H1 (cell line): ENCODE results near the gene MAD2L2. TPM values are rescaled to one million over a fixed set of nuclear protein-coding genes. Genes with fewer than 3 reads are reported as not detected.

Experiments
- CTCF ChIA-PET: fragments of 300-600 bp; sonication (Branson Sonifier 250); formaldehyde crosslinking; loops from one replicate; lab custom pipeline; 2021; ENCODE audit not compliant: partially characterized antibody; lab: Charles Lee
- POLR2A ChIA-PET: fragments of 300-600 bp; sonication (Branson Sonifier 250); formaldehyde crosslinking; loops from one replicate; lab custom pipeline; 2021; ENCODE audit warnings: inconsistent platforms; ENCODE audit not compliant: partially characterized antibody; lab: Charles Lee
- DNase-seq, 2 experiments: peaks; one replicate each; pipeline versions ENCODE4 v3.0.0 to v3.0.0-alpha.2; 2010 to 2022; ENCODE audit warnings: low spot score in 2 of 2, low read depth in 1 of 2, mixed read lengths in 1 of 2
- FAIRE-seq: peaks from 2 replicates; lab custom pipeline; 2011; peaks lifted over from hg19 to GRCh38; lab: Jason Lieb, UNC
- H2AFZ ChIP-seq: 2 replicates; pipeline ENCODE4 v1.8.1; 2012; ENCODE audit warnings: low read length, inconsistent platforms
- H2AK5ac ChIP-seq: 2 replicates; pipeline ENCODE4 v1.6.1; 2013; ENCODE audit warnings: low read depth, low read length
- H2BK120ac ChIP-seq: replicated peaks from 2 replicates; pipeline ENCODE3; 2013; ENCODE audit warnings: low read depth, low read length, inconsistent platforms
- H2BK12ac ChIP-seq: 2 replicates; pipeline ENCODE4 v1.6.1; 2013; ENCODE audit warnings: low read depth, low read length
- H2BK15ac ChIP-seq: 2 replicates; pipeline ENCODE4 v1.6.1; 2013; ENCODE audit warnings: low read length
- H2BK20ac ChIP-seq: 2 replicates; pipeline ENCODE4 v1.6.1; 2013; ENCODE audit warnings: low read length
- H2BK5ac ChIP-seq: 2 replicates; pipeline ENCODE4 v1.6.1; 2013; ENCODE audit warnings: low read depth, low read length
- H3K14ac ChIP-seq: 2 replicates; pipeline ENCODE4 v1.6.1; 2013; ENCODE audit warnings: inconsistent platforms; ENCODE audit not compliant: insufficient read length
- H3K18ac ChIP-seq: 2 replicates; pipeline ENCODE4 v1.6.1; 2013; ENCODE audit warnings: low read length; ENCODE audit errors: extremely low read depth
- H3K23ac ChIP-seq: 2 replicates; pipeline ENCODE4 v1.6.1; 2013; ENCODE audit warnings: inconsistent platforms; ENCODE audit not compliant: insufficient read length
- H3K23me2 ChIP-seq: 2 replicates; pipeline ENCODE4 v1.6.1; 2013; ENCODE audit warnings: low read depth, low read length
- H3K27ac ChIP-seq: 2 replicates; pipeline ENCODE4 v1.6.1; 2011; ENCODE audit warnings: low read depth, low read length, inconsistent platforms
- H3K27me3 ChIP-seq, 4 experiments: replicated peaks in 1 of 4; 1 replicate in 1 of 4; 2 replicates in 3 of 4; pipeline versions ENCODE4 v1.6.1 to v1.8.1; 2011 to 2013; ENCODE audit warnings: low read length in 3 of 4, mild to moderate bottlenecking in 3 of 4, inconsistent platforms in 2 of 4, mixed read lengths in 2 of 4, moderate library complexity in 1 of 4; ENCODE audit not compliant: control insufficient read depth in 3 of 4, insufficient read depth in 3 of 4; ENCODE audit errors: extremely low read depth in 1 of 4
- H3K36me3 ChIP-seq, 4 experiments: 2 replicates each; pipeline versions ENCODE4 v1.6.1 to v1.8.1; 2011 to 2013; ENCODE audit warnings: mild to moderate bottlenecking in 4 of 4, low read length in 3 of 4, moderate library complexity in 2 of 4, control low read depth in 1 of 4, inconsistent platforms in 1 of 4; ENCODE audit not compliant: insufficient read depth in 4 of 4, control insufficient read depth in 2 of 4
- H3K4ac ChIP-seq: replicated peaks from 2 replicates; pipeline ENCODE3; 2013; ENCODE audit warnings: low read length, low read depth, mixed read lengths, inconsistent platforms; ENCODE audit not compliant: insufficient read length
- H3K4me1 ChIP-seq, 4 experiments: replicated peaks in 1 of 4; 1 replicate in 1 of 4; 2 replicates in 3 of 4; pipeline versions ENCODE4 v1.6.1 to v1.8.1; 2011 to 2013; ENCODE audit warnings: low read length in 3 of 4, inconsistent platforms in 2 of 4, mixed read lengths in 1 of 4; ENCODE audit not compliant: insufficient read depth in 4 of 4, control insufficient read depth in 3 of 4
- H3K4me2 ChIP-seq, 2 experiments: 2 replicates each; pipeline versions ENCODE4 v1.6.1 to v1.8.1; 2011 to 2013; ENCODE audit warnings: low read depth in 2 of 2, low read length in 2 of 2, control low read depth in 1 of 2, inconsistent platforms in 1 of 2, mild to moderate bottlenecking in 1 of 2; ENCODE audit not compliant: insufficient read depth in 1 of 2
- H3K4me3 ChIP-seq, 4 experiments: fragments of 200-600, 300-600 bp in 1 of 4; sonication (generic), shearing (Covaris generic), sonication (Bioruptor Twin) in 1 of 4; 2 replicates each; pipeline versions ENCODE4 v1.5.1 to v1.8.1; 2011 to 2016; ENCODE audit warnings: low read length in 4 of 4, low read depth in 3 of 4, control low read depth in 2 of 4, inconsistent platforms in 2 of 4, mild to moderate bottlenecking in 2 of 4, mixed read lengths in 1 of 4, moderate library complexity in 1 of 4; ENCODE audit not compliant: insufficient read depth in 2 of 4; ENCODE audit errors: extremely low read depth in 1 of 4
- H3K56ac ChIP-seq: replicated peaks from 2 replicates; pipeline ENCODE3; 2013; ENCODE audit warnings: low read depth, mild to moderate bottlenecking, mixed read lengths, low read length, inconsistent platforms; ENCODE audit not compliant: insufficient read length
- H3K79me1 ChIP-seq: 2 replicates; pipeline ENCODE4 v1.6.1; 2013; ENCODE audit warnings: low read depth, low read length, control low read depth
- H3K79me2 ChIP-seq, 2 experiments: 2 replicates each; pipeline versions ENCODE4 v1.6.1 to v1.8.1; 2012 to 2013; ENCODE audit warnings: low read length in 2 of 2, mild to moderate bottlenecking in 2 of 2, inconsistent platforms in 1 of 2; ENCODE audit not compliant: insufficient read depth in 2 of 2, control insufficient read depth in 1 of 2
- H3K9ac ChIP-seq, 4 experiments: replicated peaks in 1 of 4; 1 replicate in 1 of 4; 2 replicates in 3 of 4; pipeline versions ENCODE4 v1.6.1 to v1.8.1; 2011 to 2013; ENCODE audit warnings: low read depth in 3 of 4, low read length in 3 of 4, control low read depth in 2 of 4, mild to moderate bottlenecking in 2 of 4, moderate library complexity in 2 of 4, inconsistent platforms in 1 of 4; ENCODE audit errors: extremely low read depth in 1 of 4
- H3K9me3 ChIP-seq, 2 experiments: 2 replicates each; pipeline versions ENCODE4 v1.6.1 to v1.8.1; 2012 to 2013; ENCODE audit warnings: mild to moderate bottlenecking in 2 of 2, moderate library complexity in 2 of 2, control low read depth in 1 of 2, inconsistent platforms in 1 of 2, low read depth in 1 of 2, low read length in 1 of 2, mixed read lengths in 1 of 2; ENCODE audit not compliant: insufficient read depth in 2 of 2
- H4K20me1 ChIP-seq, 2 experiments: replicated peaks in 1 of 2; 2 replicates each; pipeline versions ENCODE3 to v1.8.1; 2011 to 2013; ENCODE audit warnings: inconsistent platforms in 2 of 2, low read length in 2 of 2, mild to moderate bottlenecking in 1 of 2; ENCODE audit not compliant: insufficient read depth in 2 of 2, control insufficient read depth in 1 of 2
- H4K5ac ChIP-seq: 2 replicates; pipeline ENCODE4 v1.6.1; 2013; ENCODE audit warnings: low read length, low read depth, mixed read lengths, inconsistent platforms; ENCODE audit not compliant: insufficient read length
- H4K8ac ChIP-seq: 2 replicates; pipeline ENCODE4 v1.8.0; 2013; ENCODE audit warnings: mild to moderate bottlenecking, moderate library complexity, low read length, inconsistent platforms; ENCODE audit not compliant: insufficient read depth; ENCODE audit errors: extremely low read depth
- H4K91ac ChIP-seq: replicated peaks from 2 replicates; pipeline ENCODE3; 2013; ENCODE audit warnings: low read length, mixed read lengths, inconsistent platforms; ENCODE audit not compliant: insufficient read length
- ASH2L ChIP-seq: fragments of 200-600, 300-600 bp; sonication (generic); IDR thresholded peaks from one replicate; pipeline ENCODE4 v1.7.1; 2017; ENCODE audit warnings: low read length
- EGR1 ChIP-seq: IDR thresholded peaks from 2 replicates; pipeline ENCODE4 v1.6.1; 2011; ENCODE audit warnings: low read depth, low read length, borderline replicate concordance
- EP300 ChIP-seq, 2 experiments: IDR thresholded peaks; 1 replicate in 1 of 2; 2 replicates in 1 of 2; pipeline ENCODE4 v1.6.1; 2011 to 2012; ENCODE audit warnings: low read depth in 2 of 2, low read length in 2 of 2, mild to moderate bottlenecking in 2 of 2, borderline replicate concordance in 1 of 2, inconsistent platforms in 1 of 2, moderate library complexity in 1 of 2
- HDAC6 ChIP-seq: IDR thresholded peaks from one replicate; pipeline ENCODE4 v1.7.1; 2012; ENCODE audit warnings: low read depth, mild to moderate bottlenecking, inconsistent platforms, low read length, moderate library complexity
- JUN ChIP-seq: IDR thresholded peaks from 2 replicates; pipeline ENCODE4 v1.6.1; 2011; ENCODE audit warnings: low read depth, mild to moderate bottlenecking, improper control_type of control experiment, low read length
- RNF2 ChIP-seq: fragments of 200-900, 300-1000 bp; sonication (generic); IDR thresholded peaks from 2 replicates; pipeline ENCODE4 v1.7.1; 2016; ENCODE audit warnings: borderline replicate concordance, low read depth, mild to moderate bottlenecking, antibody characterized with exemption, low read length; ENCODE audit not compliant: poor library complexity, severe bottlenecking; ENCODE audit errors: missing control alignments
- RXRA ChIP-seq: IDR thresholded peaks from 2 replicates; pipeline ENCODE4 v1.6.1; 2011; ENCODE audit warnings: low read depth, mild to moderate bottlenecking, low read length, moderate library complexity; ENCODE audit not compliant: insufficient read depth
- TBP ChIP-seq: IDR thresholded peaks from 2 replicates; pipeline ENCODE4 v1.6.1; 2011; ENCODE audit warnings: low read depth, low read length, improper control_type of control experiment
- TEAD4 ChIP-seq: IDR thresholded peaks from 2 replicates; pipeline ENCODE4 v1.6.1; 2012; ENCODE audit warnings: low read depth, low read length, inconsistent platforms, mixed read lengths
- WGBS, 2 experiments: shearing (Covaris generic) in 1 of 2; methylation state at CpG; one replicate each; pipeline versions ENCODE4 v1.1.6 to v1.1.7; 2013 to 2015; ENCODE audit warnings: low lambda C conversion rate in 2 of 2, mixed read lengths in 2 of 2, inconsistent platforms in 1 of 2, low coverage in 1 of 2, missing lambda C conversion rate in 1 of 2; ENCODE audit not compliant: insufficient replicate concordance in 2 of 2, insufficient coverage in 1 of 2, insufficient read length in 1 of 2; ENCODE audit errors: extremely low coverage in 1 of 2, missing lambda C conversion rate in 1 of 2; 5-methylcytosine and 5-hydroxymethylcytosine counted together
- polyA plus RNA-seq, 7 experiments: library from polyadenylated mRNA; depleted of rRNA in 3 of 7; stranded (reverse) in 5 of 7; unstranded in 2 of 7; fragments of >200 nt in 5 of 7; fragments of 200-250 nt in 2 of 7; gene quantifications; 1 replicate in 5 of 7; 2 replicates in 1 of 7; 4 replicates in 1 of 7; pipeline versions ENCODE4 v1.2.1 to v1.2.3, GENCODE V29; 2011 to 2013; ENCODE audit warnings: missing spikeins in 2 of 7, mixed read lengths in 2 of 7
- total RNA-seq: library from RNA; stranded (reverse); fragmentation: NEBNext Ultra II Directional; extraction: Animal tissue kit (Norgen Biotek cat#: 25700); gene quantifications from 2 replicates; pipeline ENCODE4 v1.2.1, GENCODE V29; 2021
- TF ChIP-seq, protein P1 (sequence below): IDR thresholded peaks from 2 replicates; pipeline ENCODE4 v1.6.1; 2012; ENCODE audit warnings: inconsistent platforms

Gene MAD2L2
- total and polyA plus RNA-seq, 2 of the 8 experiments (the other 6 are each of a cell fraction or from before 2014, with no cell fraction given), result 310 to 469 TPM

DNA sequence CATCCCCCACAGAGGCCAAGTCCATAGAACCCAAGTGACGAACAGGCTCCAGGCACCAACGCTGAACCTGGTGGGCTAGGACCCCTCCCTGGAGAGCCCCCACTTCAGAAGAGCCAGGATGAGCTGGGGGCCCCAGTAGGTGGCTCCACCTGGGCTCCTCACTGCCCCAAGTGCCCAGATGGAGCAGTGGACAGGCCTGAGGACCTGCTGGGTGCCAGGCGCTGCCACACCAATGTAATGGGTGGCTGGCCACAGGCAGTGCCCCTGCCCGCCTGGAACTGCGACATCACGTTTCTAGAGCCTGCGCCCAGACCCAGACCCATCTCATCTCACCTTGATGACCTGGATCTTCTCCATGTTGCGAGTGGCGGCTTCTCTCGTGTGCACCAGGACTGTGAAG lies 5.6 kb downstream of the MAD2L2 start:
- Histone ChIP-seq H3K9ac (no peak overlapping the region), H3K4ac (no peak overlapping the region), H4K91ac (no peak overlapping the region), H3K18ac (no peak overlapping the region), H2AFZ (no peak overlapping the region), H2BK15ac (no peak overlapping the region), H4K20me1 (peaks cover 23 to 43% of the 10 kb centered on the region in 2 experiments), H3K36me3 (peaks cover 43 to 88% (median 60%) of the 10 kb centered on the region in 4 experiments), H3K27me3 (no peaks in the 10 kb centered on the region), H3K79me1 (peaks cover 12% of the 10 kb centered on the region; the same call in 1 of the 2 replicates), H3K79me2 (peaks cover 0 to 21% of the 10 kb centered on the region in 2 experiments; a peak in 2 of 4 replicates), H3K4me2 (no peak overlapping the region), H3K9me3 (no peaks in the 10 kb centered on the region), H3K23ac (no peak overlapping the region), H3K14ac (no peak overlapping the region), H3K4me3 (no peak overlapping the region), H4K8ac (no peak overlapping the region), H3K4me1 (no peaks in the 10 kb centered on the region; a peak in 2 of 7 replicates), H3K56ac (no peak overlapping the region), H2BK12ac (no peak overlapping the region), H2BK5ac (no peak overlapping the region), H3K27ac (no peak overlapping the region), H2BK20ac (no peak overlapping the region), H2AK5ac (no peak overlapping the region), H4K5ac (no peak overlapping the region), H3K23me2 (peaks cover 2% of the 10 kb centered on the region; the same call in 1 of the 2 replicates), H2BK120ac (no peak overlapping the region)
- POLR2A ChIA-PET, result interaction anchor here (1.2 to 32.0 kb wide), 8 partner anchors 2 to 77 kb away, joined by 3 to 1025 read pairs (median 6); partner anchors contain the start of genes DRAXIN, FBXO6 and MAD2L2
- TF ChIP-seq ASH2L, result no peak
- no peak for TF ChIP-seq JUN
- TF ChIP-seq TBP, result no peak
- no peak for TF ChIP-seq TEAD4
- TF ChIP-seq HDAC6, result no peak
- TF ChIP-seq, protein P1, sequence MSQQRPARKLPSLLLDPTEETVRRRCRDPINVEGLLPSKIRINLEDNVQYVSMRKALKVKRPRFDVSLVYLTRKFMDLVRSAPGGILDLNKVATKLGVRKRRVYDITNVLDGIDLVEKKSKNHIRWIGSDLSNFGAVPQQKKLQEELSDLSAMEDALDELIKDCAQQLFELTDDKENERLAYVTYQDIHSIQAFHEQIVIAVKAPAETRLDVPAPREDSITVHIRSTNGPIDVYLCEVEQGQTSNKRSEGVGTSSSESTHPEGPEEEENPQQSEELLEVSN, result no peak
- no peak for TF ChIP-seq RNF2
- TF ChIP-seq EGR1, result no peak
- TF ChIP-seq EP300 (IDR thresholded peaks at IDR 0.05; ENCODE audit: borderline replicate concordance in 1 of 2, low read depth in 2 of 2, low read length in 2 of 2), result no peak
- no peak for TF ChIP-seq RXRA
- CTCF ChIA-PET, result interaction anchor here (0.9 to 21.6 kb wide), 12 partner anchors 11 to 109 kb away, joined by 3 to 266 read pairs (median 6); partner anchors contain the start of genes DRAXIN and FBXO6
- FAIRE-seq (no peak), DNase-seq (no peak)
- 96% methylated on average over 10 of the region's 10 CpGs; no CpG with 5 or more reads in 1 of the 2 experiments for WGBS, 2 experiments
